Retinal pigment epithelial cell (primary cell): Measurements from ENCODE around the gene CHMP6.

Experiments used
- DNase-seq: peaks from one replicate; pipeline ENCODE4 v3.0.0-alpha.2; 2010; ENCODE audit warnings: low read depth
- H3K4me3 ChIP-seq: 2 replicates; pipeline ENCODE4 v1.5.1; 2011; ENCODE audit warnings: mild to moderate bottlenecking, low read length, control low read depth, moderate library complexity
- TF ChIP-seq, protein P1 (sequence below): conservative IDR thresholded peaks from 2 replicates; pipeline ENCODE4 v1.5.1; 2011; ENCODE audit warnings: low read depth, low read length, control low read depth, inconsistent platforms

The CHMP6 gene

GRCh38 chr17:81039854-81040758 lies 48.5 kb downstream of the CHMP6 start:
- peak overlapping the region; percentile 19 for H3K4me3 ChIP-seq
- TF ChIP-seq, protein P1, sequence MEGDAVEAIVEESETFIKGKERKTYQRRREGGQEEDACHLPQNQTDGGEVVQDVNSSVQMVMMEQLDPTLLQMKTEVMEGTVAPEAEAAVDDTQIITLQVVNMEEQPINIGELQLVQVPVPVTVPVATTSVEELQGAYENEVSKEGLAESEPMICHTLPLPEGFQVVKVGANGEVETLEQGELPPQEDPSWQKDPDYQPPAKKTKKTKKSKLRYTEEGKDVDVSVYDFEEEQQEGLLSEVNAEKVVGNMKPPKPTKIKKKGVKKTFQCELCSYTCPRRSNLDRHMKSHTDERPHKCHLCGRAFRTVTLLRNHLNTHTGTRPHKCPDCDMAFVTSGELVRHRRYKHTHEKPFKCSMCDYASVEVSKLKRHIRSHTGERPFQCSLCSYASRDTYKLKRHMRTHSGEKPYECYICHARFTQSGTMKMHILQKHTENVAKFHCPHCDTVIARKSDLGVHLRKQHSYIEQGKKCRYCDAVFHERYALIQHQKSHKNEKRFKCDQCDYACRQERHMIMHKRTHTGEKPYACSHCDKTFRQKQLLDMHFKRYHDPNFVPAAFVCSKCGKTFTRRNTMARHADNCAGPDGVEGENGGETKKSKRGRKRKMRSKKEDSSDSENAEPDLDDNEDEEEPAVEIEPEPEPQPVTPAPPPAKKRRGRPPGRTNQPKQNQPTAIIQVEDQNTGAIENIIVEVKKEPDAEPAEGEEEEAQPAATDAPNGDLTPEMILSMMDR, result no peak
- no peak for DNase-seq

DNA sequence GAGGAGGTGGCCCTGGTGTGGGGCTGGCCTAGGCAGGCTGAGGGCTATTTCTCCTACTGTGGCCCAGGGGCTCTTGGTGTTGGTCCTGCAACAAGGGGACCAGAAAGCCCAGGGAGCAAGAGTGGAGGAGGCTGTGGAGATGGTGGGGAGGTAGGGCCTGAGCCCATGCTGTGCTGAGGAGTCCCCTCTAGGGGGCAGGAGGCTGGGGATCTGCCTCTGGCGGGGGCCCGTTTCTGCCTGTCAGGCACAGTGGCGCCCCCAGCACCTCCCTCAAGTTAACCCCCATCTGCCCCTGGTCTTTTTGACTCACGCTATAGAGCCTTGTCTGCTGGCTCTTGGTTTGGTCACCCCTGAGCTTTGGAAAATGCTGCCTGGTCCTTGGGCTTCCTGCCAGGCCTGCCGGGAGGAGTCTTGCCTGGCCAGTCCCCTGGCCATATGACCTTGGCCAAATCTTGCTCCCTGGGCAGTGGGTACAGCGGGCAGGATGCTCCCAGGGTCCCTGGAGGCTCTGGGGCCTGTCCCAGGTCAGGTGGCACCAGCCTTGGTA lies 49.2 kb downstream of the CHMP6 start:
- TF ChIP-seq, protein P1, result peak; percentile 69
- no peak for DNase-seq
- peak overlapping the region; percentile 19 for H3K4me3 ChIP-seq

- H3K4me3 ChIP-seq, result no peak overlapping the region
- TF ChIP-seq, protein P1, result no peak
These were observed 51.0 kb downstream of the CHMP6 start for GRCh38 chr17:81042606-81043005.

DNA sequence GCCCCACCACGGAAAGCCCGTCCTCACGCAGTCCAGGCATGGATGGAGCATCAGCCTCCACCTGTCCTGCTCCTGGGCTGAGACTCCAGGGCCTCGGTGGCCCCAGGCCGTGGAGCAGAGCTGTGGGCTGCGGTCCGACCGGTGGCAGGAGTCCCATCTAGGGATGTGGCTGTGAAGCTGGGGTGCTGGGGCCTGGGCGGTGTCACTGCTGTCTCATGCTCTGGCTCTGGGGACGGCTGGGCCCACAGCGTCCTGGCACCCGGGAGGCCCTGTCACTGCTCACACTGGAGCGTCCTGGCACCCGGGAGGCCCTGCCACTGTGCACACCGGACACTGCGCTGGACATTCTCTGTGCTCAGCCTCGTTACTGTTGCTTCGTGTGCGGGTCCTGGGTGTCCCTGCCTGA lies 51.7 kb downstream of the CHMP6 start:
- TF ChIP-seq, protein P1, result no peak
- DNase-seq, result no peak
- H3K4me3 ChIP-seq, result no peak overlapping the region

More at GRCh38 chr17:81042606-81043005, 51.0 kb downstream of the CHMP6 start:
- no peak for DNase-seq

GRCh38 chr17:81043725-81044427 lies 52.2 kb downstream of the CHMP6 start:
- TF ChIP-seq, protein P1, result no peak
- peak; percentile 83 for DNase-seq
- H3K4me3 ChIP-seq, result no peak overlapping the region

- DNase-seq, result no peak
- H3K4me3 ChIP-seq, result no peak overlapping the region
- TF ChIP-seq, protein P1, result no peak
These were observed 52.8 kb downstream of the CHMP6 start for GRCh38 chr17:81044428-81044763.
